GM18519 (cell line): Measurements from ENCODE around the gene FKBP6.
"Not testable (repeated sequence)": the region's sequence is repeated elsewhere in the genome, so short reads cannot be mapped to it uniquely, and the experiment has no call there.

Experiments
- ATAC-seq: cut with Tn5 transposase; IDR thresholded peaks from one replicate; pipeline ENCODE4 v1.9.1; 2021; ENCODE audit warnings: mild to moderate bottlenecking, moderate library complexity; ENCODE audit not compliant: unreplicated experiment, low FRiP score

Gene FKBP6

DNA sequence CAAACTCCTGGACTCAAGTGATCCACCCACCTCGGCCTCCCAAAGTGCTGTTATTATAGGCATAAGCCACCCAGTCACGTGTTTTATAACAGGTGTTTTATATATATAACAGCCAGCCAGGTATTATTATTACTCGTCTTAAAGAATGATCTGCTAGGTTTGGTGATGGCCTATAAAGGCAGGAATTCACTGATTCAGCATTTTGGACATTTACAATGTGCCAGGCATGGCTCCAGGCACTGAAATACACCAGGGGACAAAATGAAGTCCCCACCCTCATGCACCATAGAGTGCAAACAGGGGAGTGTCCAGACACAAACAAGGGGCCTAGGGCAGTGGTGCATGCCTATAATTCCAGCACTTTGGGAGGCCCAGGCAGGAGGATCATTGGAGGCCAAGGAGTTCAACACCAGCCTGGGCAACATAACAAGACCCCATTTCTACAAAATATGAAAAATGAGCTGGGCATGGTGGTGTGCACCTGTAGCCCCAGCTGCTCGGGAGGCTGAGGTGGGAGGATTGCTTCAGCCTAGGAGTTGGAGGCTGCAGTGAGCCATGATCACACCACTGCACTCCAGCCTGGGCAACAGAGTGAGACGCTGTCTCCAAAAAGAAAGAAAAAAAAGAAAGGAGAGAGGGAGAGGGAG lies 4.4 kb upstream of the FKBP6 start:
- not testable (repeated sequence) for ATAC-seq

DNA sequence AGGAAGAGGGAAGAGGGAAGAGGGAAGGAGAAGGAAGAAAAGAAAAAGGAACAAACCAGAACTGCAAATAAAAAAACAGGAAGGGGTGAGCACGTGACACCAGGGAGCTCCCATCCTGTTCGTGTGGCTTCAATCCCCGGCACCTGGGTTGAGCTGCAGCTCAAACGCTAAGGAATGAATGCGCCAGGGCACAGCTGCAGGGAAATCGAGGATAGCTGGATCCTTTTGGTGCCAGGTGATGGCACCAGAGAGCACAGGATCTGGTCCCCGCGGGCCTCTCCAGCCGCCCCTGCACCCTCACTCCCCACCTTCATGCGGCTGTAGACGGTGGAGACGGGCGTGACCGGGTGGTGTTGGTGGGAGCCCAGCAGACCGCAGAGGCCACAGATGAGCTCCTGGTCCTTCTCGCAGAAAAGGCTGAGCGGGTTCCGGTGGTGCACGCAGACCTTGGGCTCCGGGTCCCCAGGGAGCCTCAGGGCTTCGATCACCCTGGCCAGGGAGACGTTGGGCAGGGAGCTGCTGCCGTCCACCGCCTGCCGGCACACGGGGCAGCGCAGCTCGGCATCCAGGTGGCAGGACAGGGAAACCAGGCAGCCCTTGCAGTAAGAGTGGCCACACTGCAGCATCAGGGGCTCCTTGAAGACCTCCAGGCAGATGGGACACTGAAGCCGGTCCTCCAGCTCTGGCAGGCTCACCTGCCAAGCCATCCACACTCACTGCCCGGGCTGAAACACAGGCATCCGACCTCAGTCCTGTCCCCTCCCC lies 3.7 kb upstream of the FKBP6 start:
- ATAC-seq, result not testable (repeated sequence)

DNA sequence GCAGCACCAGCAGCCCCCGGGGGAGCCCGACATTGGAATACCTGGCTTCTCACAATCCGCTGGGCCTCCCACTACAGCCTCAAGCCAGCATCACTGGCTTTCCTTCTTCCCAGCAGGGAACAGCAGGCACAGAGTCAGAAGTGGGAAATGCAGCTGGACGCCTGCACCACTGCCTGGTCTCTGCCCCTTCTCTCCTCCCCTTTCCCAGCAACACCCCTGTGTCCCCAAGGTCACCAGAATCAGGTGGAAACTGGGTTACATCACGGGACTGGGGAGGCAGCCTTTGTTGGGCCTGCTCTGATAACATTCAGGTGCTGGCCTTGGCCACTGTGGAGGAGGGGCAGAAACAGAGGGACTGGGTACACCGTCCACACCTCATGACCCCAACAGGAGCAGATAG lies 2.5 kb upstream of the FKBP6 start:
- ATAC-seq, result not testable (repeated sequence)

DNA sequence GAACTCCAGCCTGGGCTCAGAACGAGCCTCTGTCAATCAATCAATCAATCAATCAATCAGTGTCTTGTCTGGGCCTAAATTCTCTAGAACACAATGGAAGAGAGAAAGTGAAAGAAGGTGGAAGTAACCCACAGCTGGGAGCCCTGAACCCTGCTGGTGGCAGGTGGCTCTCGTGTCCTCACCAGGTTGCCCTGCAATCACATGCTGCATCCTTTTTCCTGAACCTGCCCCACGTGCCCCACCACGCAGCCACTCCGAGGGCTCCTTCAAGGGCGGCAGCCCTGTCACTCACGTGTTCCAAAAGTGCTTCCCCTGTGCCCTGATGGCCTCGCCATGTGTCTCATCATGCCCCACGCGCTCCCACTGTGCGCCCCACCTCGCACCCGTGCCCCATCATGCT lies 512 bp upstream of the FKBP6 start:
- ATAC-seq, result not testable (repeated sequence)

DNA sequence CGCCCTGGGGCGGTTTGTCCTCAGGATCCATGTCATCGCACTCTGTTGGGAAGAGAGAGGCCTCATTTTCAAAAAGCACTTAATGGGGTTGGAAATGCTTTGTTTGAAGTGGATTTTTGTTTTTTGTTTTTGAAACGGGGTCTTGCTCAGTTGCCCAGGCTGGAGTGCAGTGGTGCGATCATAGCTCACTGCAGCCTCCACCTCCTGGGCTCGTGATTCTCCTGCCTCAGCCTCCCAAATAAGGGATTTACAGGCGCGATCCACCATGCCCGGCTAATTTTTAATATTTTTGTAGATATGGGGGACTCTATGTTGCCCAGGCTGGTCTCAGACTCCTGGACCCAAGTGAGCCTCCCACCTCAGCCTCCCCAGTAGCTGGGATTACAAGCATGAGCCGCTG lies 735 bp downstream of the FKBP6 start:
- ATAC-seq, result no peak

DNA sequence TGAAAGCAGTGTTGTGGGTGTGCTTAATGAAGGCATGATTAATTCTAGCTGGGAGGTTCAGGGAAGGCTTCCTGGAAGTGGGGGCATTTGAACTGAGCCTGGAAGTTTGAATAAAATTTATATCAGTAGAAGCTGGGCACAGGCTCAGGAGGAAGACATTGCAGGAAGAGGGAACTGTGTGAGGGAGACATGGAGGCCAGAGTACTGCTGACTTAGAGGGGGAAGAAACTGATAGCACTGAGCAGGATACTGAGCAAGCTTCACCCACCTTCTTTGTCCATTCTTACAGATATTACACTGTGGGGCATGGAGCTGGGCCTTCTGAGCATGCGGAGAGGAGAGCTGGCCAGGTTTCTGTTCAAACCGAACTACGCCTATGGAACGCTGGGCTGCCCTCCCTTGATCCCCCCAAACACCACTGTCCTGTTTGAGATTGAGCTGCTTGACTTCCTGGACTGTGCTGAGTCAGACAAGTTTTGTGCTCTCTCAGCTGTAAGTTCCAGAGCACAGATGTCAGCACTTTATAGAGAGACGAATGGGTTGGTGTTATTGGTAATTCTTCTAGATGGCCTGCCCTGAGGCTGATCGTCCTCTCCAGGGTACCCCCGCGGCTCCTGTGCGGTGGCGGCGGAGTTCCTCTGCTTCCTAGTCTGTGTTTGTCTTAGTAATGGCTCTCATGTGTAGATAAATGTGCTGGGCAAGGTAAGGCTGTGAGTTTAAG lies 2.1 kb downstream of the FKBP6 start:
- no peak for ATAC-seq

DNA sequence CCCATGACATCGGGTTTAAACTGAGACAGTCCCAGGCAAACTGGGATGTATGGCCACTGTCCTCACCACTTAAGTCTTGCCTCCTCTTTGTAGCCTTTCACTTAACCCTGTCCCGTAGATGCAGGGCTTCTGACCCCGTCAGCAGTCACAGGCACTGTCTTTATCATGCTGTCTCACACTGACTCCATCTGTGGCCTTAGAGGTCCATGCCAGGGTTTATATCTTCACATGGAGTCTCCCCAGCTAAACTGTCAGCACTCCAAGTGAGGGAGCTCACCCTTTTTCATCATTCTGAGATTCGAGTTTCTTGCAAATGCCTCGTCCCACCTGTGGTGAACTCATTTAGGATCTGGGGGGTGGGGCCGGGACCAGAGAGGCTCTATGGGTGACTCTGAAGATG lies 2.8 kb downstream of the FKBP6 start:
- ATAC-seq, result no peak

DNA sequence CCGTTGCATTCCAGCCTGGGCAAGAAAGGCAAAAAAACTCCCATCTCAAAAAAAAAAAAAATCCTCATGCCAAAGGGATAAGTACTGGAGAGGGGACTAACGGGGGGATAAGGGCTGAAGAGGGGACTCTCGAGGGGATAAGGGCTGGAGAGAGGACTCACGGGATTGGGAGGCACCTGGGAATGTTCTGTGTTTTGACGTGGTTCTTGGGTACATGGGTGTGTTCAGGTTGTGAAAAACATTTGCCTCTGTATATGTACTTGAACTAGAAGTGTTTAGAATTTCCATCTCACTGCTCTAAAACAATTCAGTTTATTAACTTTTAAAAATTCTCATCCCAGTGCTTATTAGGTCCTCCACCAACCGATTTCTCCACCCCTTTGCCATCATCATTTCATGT lies 4.5 kb downstream of the FKBP6 start:
- no peak for ATAC-seq

DNA sequence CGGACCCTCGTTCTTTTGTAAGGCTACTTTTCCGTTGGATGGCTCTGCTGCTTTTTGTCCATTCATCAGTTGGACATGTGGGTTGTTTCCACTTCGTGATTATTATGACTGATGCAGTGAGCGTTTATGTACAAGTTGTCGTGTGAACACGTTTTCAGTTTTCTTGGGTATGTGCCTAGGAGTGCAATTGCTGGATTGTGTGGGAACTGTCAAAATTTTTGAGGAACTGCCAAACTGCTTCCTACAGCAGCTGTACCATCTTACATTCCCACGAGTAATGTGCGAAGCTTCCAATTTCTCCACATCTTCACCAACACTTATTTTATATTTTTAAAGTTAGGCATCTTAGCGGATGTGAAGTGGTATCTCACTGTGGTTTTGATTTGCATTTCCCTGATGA lies 10.4 kb downstream of the FKBP6 start:
- no peak for ATAC-seq

DNA sequence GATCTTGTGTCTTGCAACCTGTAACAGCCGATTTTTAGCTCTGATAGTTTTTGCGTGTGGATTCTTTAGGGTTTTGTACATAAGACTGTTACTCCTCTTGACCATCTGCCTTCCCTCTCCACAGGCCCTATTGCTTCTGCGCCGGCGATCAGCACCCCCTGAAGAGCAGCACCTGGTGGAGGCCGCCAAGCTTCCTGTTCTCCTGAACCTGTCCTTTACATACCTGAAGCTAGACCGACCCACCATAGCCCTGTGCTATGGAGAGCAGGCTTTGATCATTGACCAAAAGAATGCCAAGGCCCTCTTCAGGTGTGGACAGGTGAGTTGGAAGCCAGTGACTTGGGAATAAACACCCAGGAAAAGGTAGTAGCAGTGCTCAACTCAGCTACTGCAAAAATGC lies 12.6 kb downstream of the FKBP6 start:
- no peak for ATAC-seq

DNA sequence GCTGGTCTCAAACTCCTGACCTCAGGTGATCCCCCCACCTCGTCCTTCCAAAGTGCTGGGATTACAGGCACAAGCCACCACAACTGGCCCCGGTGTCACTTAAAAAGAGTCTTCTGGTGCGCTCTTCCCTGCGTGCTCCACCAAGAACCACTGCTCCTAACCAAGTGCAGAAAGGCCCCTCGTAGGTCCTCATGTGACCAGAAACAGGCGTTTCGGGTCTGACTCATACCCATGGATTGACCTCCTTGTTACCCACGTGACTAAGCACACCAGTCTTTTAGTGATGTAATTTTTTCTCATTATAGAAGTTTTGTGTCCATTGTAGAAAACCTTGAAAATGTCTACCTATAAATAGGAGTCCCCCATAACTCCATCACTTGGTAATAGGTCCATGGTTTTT lies 13.9 kb downstream of the FKBP6 start:
- no peak for ATAC-seq

DNA sequence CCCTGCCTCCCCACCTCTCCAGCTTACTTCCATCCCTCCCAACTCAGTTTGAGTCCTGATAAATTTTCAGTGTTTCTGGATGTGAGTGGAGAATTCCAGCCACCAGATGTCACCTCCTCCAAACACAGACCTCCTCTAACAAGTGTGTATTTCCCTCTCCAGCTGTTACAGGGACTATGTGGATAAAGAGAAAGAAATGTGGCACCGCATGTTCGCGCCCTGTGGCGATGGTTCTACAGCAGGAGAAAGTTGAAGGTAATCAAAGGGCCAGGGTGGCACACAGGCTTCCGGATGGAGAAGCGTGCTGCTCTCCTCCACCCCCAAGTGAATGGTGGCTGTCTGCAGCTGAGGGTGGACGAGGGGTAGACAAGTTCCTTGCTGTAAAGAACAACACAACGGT lies 14.7 kb downstream of the FKBP6 start:
- no peak for ATAC-seq

DNA sequence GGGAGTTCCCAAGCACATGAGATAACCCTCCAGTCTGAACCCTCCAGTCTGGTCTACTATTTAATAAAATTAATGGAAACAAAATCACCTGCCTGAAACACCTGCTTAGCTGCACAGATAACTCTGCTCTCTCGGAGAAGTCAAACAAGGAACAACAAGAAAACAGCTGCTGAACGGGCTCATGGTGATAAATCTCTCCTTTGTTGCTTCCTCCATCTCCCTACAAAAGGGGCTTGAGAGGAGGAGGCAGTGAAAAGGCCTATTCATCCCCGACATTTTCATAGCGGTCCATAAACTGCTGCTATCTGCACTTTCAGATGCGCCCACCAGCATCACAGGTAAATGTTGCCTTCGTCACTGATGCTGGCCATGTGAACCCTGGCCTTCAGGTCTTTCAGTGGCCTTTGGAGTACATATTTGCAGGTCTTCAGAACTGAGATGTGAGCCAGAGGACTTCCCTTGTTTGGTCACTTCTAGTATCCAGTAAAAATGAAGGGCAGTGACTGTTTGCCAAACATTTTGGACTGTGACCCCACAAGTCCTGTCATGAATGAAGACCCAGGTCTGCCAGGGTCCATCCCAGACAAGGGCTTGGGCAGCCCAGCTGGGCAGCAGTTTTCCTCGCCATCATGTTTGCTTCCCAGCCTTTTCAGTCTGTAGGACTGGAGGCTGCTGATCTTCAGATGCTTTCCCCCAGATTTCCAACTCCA lies 15.9 kb downstream of the FKBP6 start:
- ATAC-seq, result no peak

DNA sequence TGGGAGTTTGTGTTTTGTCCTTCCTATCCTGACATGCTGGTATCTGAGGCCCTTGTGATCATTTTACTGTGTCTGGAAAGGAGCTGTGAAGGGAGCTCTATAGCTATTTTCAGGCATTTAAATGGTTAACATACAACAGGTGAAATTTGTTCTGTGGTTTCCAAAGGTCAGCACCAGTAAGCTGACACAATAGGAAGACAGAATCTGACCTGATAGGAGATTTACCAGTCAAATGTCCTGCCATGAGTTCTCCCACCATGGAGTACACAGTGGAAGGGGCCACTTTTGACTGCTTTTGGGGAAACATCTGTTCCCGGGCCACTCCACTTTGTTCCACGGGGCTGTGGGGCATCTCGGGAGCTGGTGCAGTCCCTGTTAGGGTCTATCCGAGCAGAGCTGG lies 17.6 kb downstream of the FKBP6 start:
- ATAC-seq, result no peak

DNA sequence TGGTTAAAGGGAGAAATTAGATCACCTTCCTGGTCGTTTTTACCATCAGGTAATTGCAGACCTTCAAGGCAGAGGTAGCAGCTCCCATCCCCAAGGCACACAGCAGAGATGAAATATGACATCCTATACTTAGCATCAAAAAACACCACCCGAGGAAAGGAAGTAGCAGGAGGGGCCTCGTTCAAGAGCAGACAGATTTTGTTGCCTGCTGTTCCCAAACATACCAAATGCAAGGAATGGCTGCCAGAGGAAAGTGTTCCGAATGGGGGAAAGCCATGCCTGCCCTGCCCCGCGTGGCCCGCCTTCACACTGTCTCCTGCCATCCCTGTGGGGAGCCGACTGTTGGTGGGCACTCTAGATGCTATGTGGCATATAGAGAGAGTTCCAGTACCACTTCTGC lies 18.0 kb downstream of the FKBP6 start:
- ATAC-seq, result no peak

DNA sequence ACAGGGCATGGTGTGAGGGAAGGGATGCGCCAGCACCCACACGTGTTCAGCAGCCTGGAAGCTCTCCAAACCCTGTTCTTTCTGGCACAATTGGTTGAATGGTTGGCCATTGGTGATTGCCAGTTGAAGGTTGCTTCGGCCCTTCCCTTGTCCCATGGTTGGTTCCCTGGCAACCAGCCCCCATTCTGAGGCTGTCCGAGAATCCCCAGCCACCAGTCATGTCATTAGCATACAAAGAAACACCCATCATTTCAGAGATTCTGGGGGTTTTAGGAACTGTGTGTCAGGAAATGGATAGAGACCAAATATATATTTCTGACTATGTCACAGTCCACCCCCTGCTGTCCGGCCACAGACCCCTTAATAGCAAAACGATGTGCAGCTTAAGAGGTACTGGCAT lies 21.8 kb downstream of the FKBP6 start:
- no peak for ATAC-seq

DNA sequence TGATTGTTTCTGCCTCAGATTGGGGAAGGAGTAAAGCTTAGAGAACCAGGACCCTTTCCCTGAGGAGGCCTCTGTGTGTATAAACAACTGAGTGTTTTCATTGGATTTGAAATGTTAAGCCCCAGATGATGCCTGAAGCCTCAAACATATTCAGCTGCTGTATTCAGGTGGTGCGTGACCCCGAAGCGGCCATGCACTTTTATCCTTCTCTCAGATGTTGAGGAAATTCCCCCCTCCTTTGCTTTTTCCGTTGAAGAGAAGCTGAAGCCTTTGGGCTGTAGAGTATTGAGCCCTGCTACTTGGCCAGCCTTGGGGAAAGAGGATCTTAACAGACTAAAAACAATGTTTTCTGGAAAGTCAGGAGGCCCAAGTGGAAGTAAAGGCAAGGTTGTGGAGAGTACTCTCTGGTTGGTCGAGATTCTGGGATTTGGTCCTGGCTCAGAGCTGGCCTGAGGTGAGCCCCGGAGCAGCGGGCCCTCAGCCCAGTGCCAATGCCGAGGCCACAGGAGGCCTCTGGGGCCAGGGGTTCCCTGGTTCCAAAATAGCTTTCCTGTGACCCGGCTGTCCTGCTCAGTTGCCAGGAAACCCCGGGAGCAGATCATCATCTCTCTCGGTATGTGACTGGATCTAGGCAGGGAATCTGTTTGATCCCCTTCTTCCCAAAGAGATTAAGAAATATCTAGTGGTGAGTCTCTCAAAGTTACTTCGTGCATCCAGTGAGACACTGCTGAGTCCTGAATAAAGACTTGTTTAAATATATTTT lies 22.5 kb downstream of the FKBP6 start:
- ATAC-seq, result no peak

DNA sequence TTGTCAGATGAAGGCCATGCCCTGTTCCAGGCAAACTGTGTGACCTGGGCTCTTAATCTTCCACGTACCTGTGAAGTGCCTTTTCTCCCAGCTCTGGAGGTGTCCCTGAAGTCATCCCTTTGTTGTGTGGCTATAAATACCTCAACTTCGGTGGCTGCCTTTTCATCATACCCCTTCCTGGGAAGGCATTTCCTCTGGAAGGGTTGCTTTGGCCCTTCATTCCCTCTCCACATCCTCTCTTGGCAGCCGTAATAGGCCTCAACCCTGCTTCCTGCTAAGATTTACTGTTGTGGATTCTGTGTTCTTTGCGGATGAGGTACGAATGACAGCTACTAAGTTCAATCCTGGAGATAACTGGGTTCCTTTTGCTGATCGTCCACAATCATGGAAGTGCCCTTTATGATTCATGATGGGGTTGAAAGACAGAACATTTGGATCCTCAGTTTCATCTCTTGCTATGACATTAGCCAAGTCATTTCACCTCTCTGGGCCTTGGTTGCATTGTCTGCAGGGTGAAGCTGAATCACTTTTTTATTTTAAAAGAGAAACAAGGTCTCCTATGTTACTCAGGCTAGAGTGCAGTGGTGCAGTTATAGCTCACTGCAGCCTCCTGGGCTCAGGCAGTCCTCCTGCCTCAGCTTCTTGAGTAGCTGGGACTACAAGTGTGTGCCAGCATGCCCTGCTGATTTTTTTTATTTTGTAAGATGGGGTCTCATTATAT lies 23.6 kb downstream of the FKBP6 start:
- no peak for ATAC-seq

DNA sequence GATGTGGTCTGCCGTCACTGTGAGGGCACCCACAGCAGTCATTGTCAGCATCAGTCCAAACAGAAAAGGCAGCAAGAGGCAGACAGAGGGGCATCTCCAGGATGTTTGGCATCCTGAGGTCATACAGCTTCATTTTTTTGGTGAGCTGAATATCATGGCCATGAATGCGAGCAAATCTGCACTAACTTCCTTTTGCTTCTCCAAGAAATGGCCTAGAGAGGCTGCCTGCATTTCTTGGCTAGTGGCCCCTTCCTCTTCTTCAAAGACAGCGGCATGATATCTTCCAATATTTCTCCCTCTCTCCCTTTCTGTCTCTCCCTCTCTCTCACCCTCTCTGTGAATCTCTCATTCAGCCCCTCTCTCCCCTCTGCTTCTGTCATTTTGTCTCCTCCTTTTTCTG lies 24.8 kb downstream of the FKBP6 start:
- no peak for ATAC-seq

DNA sequence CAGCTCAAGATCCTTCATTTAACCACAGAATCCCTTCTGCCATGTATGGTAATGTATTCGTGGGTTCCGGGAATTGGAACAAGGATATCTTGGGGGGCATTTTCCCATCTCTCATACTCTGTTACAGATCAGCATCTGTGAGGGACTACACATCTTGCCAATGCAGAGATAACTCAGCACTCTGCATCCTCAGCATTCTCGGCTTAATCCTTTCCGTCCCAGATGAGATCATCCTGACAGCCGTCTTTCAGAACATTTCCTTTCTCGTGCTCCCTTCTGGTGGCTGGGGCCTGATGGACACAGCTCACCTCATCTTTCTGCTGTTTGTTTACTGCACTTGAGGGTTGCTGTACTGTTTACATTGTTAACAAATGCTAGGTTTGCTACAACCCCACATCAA lies 25.3 kb downstream of the FKBP6 start:
- no peak for ATAC-seq
